GM12878 (cell line): ENCODE data around the gene AP2B1.

Experiments
- CBX3 ChIP-seq: fragments of 200-600 bp; sonication (generic); IDR thresholded peaks from 2 replicates; pipeline ENCODE4 v1.6.1; 2016; ENCODE audit warnings: low read depth, borderline replicate concordance
- EP300 ChIP-seq, 2 experiments: fragments of 150-350 bp in 1 of 2; IDR thresholded peaks; 2 replicates each; pipeline ENCODE4 v1.6.1; 2011 to 2012; ENCODE audit warnings: low read depth in 2 of 2, low read length in 2 of 2, borderline replicate concordance in 1 of 2, improper control_type of control experiment in 1 of 2, inconsistent platforms in 1 of 2; ENCODE audit not compliant: control insufficient read depth in 1 of 2
- HDAC6 ChIP-seq: fragments of 200-600 bp; sonication (generic); IDR thresholded peaks from one replicate; pipeline ENCODE4 v1.8.0; 2017; ENCODE audit warnings: antibody characterized with exemption; ENCODE audit not compliant: unreplicated experiment
- MTA3 ChIP-seq: IDR thresholded peaks from 2 replicates; pipeline ENCODE4 v1.6.1; 2012; ENCODE audit warnings: low read length, inconsistent platforms, borderline replicate concordance
- PKNOX1 ChIP-seq: fragments of 450-650 bp; IDR thresholded peaks from 2 replicates; pipeline ENCODE4 v1.6.1; 2016; ENCODE audit warnings: mild to moderate bottlenecking
- POLR2AphosphoS5 ChIP-seq: IDR thresholded peaks from 2 replicates; pipeline ENCODE4 v1.6.1; 2011; ENCODE audit warnings: mild to moderate bottlenecking, low read length, inconsistent platforms
- SRF ChIP-seq, 2 experiments: IDR thresholded peaks; 2 replicates each; pipeline ENCODE4 v1.6.1; 2011; ENCODE audit warnings: low read depth in 2 of 2, low read length in 2 of 2, mild to moderate bottlenecking in 1 of 2, moderate library complexity in 1 of 2
- TF ChIP-seq, protein P1 (sequence below): fragments of 450-650 bp; IDR thresholded peaks from 2 replicates; pipeline ENCODE4 v1.6.1; 2018; ENCODE audit warnings: borderline replicate concordance, mild to moderate bottlenecking; ENCODE audit not compliant: partially characterized antibody

DNA sequence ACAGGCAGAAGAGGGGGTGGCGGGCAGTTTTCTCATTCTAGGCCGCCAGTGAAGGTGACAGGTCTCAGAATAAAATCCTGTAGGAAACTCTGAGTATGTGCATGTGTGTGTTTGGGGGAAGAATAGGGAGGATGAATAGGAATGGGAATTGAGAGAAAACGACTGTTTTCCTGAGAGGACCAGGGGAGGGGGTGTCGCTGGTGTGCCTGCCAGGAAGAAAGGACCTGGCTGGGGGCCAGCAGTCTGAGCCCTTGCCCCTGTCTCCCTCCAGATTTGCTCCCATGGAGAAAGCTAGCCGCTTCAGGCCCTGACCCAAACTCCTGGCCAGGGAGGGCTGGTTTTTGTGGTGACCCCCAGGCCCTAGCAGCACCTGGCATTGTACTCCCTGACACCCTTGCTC, 187.9 kb downstream of the AP2B1 start:
- TF ChIP-seq HDAC6, result no peak
- TF ChIP-seq PKNOX1, result no peak
- TF ChIP-seq MTA3, result no peak
- no peak for TF ChIP-seq POLR2AphosphoS5
- no peak for TF ChIP-seq EP300 (IDR thresholded peaks at IDR 0.05; ENCODE audit: borderline replicate concordance in 1 of 2, control insufficient read depth in 1 of 2, low read depth in 2 of 2, low read length in 2 of 2)
- TF ChIP-seq, protein P1, sequence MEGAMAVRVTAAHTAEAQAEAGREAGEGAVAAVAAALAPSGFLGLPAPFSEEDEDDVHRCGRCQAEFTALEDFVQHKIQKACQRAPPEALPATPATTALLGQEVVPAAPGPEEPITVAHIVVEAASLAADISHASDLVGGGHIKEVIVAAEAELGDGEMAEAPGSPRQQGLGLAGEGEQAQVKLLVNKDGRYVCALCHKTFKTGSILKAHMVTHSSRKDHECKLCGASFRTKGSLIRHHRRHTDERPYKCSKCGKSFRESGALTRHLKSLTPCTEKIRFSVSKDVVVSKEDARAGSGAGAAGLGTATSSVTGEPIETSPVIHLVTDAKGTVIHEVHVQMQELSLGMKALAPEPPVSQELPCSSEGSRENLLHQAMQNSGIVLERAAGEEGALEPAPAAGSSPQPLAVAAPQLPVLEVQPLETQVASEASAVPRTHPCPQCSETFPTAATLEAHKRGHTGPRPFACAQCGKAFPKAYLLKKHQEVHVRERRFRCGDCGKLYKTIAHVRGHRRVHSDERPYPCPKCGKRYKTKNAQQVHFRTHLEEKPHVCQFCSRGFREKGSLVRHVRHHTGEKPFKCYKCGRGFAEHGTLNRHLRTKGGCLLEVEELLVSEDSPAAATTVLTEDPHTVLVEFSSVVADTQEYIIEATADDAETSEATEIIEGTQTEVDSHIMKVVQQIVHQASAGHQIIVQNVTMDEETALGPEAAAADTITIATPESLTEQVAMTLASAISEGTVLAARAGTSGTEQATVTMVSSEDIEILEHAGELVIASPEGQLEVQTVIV, result no peak
- no peak for TF ChIP-seq SRF (IDR thresholded peaks at IDR 0.05; ENCODE audit: low read depth in 2 of 2, low read length in 2 of 2)
- no peak for TF ChIP-seq CBX3
